ACC112 (cell line): Measurements from ENCODE around the gene BHLHE40.

Experiments
- H2AFZ ChIP-seq: fragments of 200-600 bp; sonication (generic); one replicate; pipeline ENCODE4 v1.6.0; 2017; ENCODE audit warnings: antibody characterized with exemption, low read length; ENCODE audit not compliant: unreplicated experiment
- H3K27ac ChIP-seq: fragments of 200-600 bp; sonication (generic); 2 replicates; pipeline ENCODE4 v1.5.1; 2014; ENCODE audit warnings: low read depth, mild to moderate bottlenecking, antibody characterized with exemption, low read length, moderate library complexity
- H3K27me3 ChIP-seq: fragments of 200-600 bp; sonication (generic); 2 replicates; pipeline ENCODE4 v1.6.1; 2014; ENCODE audit warnings: mild to moderate bottlenecking, antibody characterized with exemption, low read length, moderate library complexity, mixed read lengths; ENCODE audit not compliant: insufficient read depth
- H3K36me3 ChIP-seq: fragments of 200-600 bp; sonication (generic); 2 replicates; pipeline ENCODE4 v1.6.1; 2016; ENCODE audit warnings: mild to moderate bottlenecking, antibody characterized with exemption, low read length, moderate library complexity, mixed read lengths; ENCODE audit not compliant: insufficient read depth
- H3K4me1 ChIP-seq: fragments of 200-600 bp; sonication (generic); one replicate; pipeline ENCODE4 v1.6.1; 2016; ENCODE audit warnings: low read length, mixed read lengths; ENCODE audit not compliant: insufficient read depth, unreplicated experiment, control insufficient read depth
- H3K4me3 ChIP-seq: fragments of 200-600 bp; sonication (generic); 2 replicates; pipeline ENCODE4 v1.5.1; 2014; ENCODE audit warnings: mild to moderate bottlenecking, low read depth, low read length
- H3K79me2 ChIP-seq: fragments of 200-600 bp; sonication (generic); one replicate; pipeline ENCODE4 v1.6.0; 2016; ENCODE audit warnings: low read length; ENCODE audit not compliant: control insufficient read depth, unreplicated experiment, insufficient read depth

The BHLHE40 gene

DNA sequence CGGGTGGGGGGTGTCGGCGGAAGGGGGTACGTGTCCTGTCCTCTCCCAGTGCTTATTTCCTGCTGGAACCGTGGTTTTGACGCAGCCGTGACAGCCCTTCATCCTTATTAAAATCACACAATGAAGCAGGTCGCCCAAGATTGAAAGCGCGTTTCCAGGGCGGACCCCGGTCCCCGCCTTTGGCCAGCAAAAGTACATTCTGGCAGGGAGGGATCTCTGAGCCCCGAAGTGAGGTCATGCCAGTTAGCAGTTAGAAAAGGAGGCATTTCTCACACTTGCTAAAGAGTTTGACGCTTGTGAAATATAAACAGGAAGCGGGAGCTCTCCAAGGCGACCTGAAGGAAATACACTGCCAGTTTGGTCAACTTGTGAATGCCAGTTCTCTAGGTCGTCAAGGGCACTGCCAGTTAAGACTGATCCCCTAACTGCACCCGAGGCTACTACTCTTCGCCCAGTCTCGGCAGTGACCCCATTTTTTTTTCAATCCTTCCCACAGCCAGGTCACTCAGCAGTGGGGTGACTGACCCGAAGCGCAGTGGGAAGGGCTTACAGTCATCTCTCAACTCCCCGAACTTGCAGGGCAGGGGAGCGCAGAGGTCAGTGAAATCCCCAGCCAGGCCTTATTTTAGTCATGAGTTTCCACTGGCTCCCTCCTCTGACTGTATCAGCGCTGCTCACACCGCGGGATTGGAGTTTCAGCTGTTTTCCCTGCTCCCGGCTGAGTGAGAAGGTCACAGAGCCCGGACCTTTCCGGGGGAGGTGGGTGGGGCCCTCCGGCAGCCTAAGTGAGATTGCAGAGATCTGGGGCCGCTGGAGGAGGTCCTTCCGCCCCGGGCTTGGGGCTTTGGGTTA is 2.0 kb upstream of the BHLHE40 start:
- H3K36me3 ChIP-seq, result peaks cover 14% of the 10 kb centered on the region
- no peaks in the 10 kb centered on the region for H3K27me3 ChIP-seq
- H3K27ac ChIP-seq, result peak overlapping the region; percentile 99
- peaks cover 29% of the 10 kb centered on the region for H3K79me2 ChIP-seq
- peak overlapping the region; percentile 77 for H3K4me3 ChIP-seq
- peaks cover 12% of the 10 kb centered on the region for H3K4me1 ChIP-seq
- peak overlapping the region; percentile 35 for H2AFZ ChIP-seq

DNA sequence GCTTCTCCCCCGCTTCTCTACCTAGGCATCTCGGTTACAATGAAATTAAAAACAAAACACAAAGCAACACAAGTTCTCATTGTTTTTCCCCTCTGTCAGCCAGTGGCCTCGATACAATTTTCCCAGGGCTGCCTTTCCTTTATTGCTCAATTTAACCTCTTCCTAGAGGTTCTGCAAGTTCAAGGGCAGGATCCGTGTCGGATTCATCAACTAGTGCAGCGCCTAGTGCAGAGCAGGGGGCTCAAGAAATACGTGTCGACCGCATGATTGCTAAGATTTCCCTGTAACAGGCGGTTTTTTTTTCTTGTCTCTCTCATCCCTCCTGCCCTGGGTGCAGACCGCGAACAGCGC is 1.4 kb upstream of the BHLHE40 start:
- H3K36me3 ChIP-seq, result peaks cover 18% of the 10 kb centered on the region
- H3K4me1 ChIP-seq, result peaks cover 15% of the 10 kb centered on the region
- H3K27ac ChIP-seq, result peak overlapping the region; percentile 99
- no peaks in the 10 kb centered on the region for H3K27me3 ChIP-seq
- H2AFZ ChIP-seq, result peak overlapping the region; percentile 35
- H3K79me2 ChIP-seq, result peaks cover 34% of the 10 kb centered on the region
- peak overlapping the region; percentile 77 for H3K4me3 ChIP-seq

DNA sequence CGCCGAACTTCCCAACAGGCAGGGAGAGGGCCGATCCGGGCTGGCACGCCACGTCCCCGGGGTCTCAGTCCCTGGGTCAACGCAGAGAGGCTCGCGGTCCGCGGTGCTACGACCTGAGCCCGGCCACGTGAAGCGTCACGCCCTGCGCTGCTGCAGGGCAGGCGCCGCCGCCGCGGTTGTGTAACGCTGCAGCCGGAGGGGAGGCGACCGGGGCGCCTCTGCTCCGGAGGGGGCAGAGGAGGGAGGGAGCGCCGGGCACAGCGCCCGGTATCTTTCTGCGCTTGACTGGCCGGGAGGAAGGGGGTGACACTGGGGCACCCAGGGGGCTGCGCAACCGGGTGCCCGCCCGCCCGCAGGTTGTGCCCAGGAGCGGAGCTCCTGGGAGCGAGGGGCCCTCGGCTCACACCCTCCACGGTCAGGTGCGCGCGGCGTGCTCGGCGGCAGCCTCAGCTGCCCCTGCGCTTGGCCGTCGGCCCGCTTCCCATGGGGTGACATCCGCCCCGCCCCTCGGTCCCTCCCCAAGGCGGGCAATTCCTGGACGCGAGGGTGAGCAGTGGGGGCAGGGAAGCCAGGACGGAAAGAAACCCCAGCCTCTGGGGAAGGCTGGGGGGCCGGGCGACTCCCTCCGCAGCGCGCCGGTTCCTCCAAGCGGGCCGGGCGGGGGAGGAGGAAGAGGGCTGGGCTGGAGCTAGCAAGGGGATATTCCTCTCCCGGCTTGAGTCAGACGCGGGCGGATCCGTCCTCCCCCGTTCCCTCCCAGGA is 852 bp upstream of the BHLHE40 start:
- Histone ChIP-seq H3K36me3 (peaks cover 22% of the 10 kb centered on the region), H3K27me3 (no peaks in the 10 kb centered on the region), H3K4me3 (peak overlapping the region; percentile 77), H2AFZ (peak overlapping the region; percentile 35), H3K79me2 (peaks cover 40% of the 10 kb centered on the region), H3K4me1 (peaks cover 20% of the 10 kb centered on the region), H3K27ac (peak overlapping the region; percentile 99)

DNA sequence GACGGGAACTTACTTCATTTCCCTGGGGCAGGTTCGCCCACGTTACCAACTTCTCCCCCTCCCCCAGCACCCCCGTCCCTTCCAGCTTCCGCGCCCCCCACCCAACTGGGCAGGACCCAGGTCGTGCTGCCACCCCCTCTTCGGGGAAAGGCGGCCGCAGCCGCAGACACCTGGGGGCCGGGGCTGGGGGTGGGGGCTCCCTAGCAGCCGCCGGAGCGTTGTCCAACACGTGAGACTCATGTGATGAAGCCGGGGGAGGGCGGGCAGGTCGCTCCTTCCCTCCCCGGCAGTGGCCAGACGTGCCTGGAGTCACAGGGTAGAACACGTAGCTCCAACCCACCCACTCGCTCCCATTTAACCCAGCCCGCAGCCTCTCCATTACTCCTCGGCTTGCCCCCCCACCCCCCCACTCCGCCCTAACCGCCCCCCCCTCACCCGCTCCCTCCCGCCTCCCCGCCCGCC is 240 bp upstream of the BHLHE40 start:
- H2AFZ ChIP-seq, result no peak overlapping the region
- H3K27me3 ChIP-seq, result no peaks in the 10 kb centered on the region
- H3K27ac ChIP-seq, result peak overlapping the region; percentile 99
- peaks cover 46% of the 10 kb centered on the region for H3K79me2 ChIP-seq
- H3K4me1 ChIP-seq, result peaks cover 25% of the 10 kb centered on the region
- H3K4me3 ChIP-seq, result peak overlapping the region; percentile 92
- H3K36me3 ChIP-seq, result peaks cover 25% of the 10 kb centered on the region

DNA sequence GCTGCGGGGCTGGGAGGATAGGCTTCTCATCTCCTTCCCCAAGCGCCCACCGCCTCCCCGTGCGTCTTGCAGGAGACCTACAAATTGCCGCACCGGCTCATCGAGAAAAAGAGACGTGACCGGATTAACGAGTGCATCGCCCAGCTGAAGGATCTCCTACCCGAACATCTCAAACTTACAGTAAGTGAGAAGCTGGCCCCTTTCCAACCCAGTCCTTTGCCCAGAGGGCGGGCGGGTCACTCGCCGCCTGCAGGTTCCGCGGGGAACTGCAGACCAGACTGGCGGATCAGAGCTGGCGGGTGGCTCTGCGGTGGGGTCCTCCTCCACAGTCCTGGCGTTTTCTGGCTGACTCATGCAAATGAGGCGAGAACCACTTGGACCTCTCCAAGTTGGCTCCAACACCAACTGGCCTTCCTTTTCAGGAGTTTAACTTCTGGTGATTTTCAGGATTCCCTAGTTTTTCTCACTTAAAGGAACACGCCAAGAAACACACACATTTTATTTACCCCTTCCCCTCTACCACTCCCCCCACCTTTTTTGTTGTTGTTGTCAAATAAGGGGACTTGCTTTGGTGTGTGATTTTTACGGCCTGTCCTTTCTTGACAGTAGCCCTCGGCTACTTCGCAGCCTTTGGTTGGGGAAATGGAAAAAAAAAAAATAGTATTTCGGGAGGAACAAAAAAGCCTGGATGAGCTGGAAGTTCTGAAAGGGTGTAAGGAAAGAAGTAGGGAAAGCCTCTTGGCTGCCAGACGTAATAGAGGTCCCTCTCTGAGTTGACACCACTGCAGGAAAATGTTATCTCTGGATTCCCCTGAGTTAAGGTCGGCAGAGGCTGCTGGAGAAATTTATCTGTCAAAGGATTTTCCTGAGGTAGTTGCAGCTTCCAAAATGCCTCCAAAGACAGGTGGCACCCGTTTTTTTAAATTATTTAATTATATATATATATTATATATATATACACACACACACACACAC is 1.3 kb downstream of the BHLHE40 start:
- H3K27me3 ChIP-seq, result no peaks in the 10 kb centered on the region
- H3K36me3 ChIP-seq, result peaks cover 25% of the 10 kb centered on the region
- peak overlapping the region; percentile 96 for H3K27ac ChIP-seq
- no peak overlapping the region for H2AFZ ChIP-seq
- H3K4me1 ChIP-seq, result peaks cover 37% of the 10 kb centered on the region
- peak overlapping the region; percentile 92 for H3K4me3 ChIP-seq
- peaks cover 52% of the 10 kb centered on the region for H3K79me2 ChIP-seq

DNA sequence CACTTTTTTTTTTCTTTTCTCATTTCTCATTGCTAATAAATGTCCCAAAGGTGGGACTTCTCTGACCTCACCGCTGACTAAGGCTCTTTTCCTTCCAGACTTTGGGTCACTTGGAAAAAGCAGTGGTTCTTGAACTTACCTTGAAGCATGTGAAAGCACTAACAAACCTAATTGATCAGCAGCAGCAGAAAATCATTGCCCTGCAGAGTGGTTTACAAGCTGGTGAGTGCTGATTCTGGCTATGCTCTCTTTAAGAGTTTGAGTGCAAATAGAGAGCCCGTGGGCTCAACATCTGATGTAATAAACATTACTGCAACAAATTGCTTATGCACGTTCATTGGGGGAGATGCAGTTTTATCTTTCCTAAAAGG is 2.0 kb downstream of the BHLHE40 start:
- peak overlapping the region; percentile 92 for H3K4me3 ChIP-seq
- H3K4me1 ChIP-seq, result peaks cover 44% of the 10 kb centered on the region
- peaks cover 25% of the 10 kb centered on the region for H3K36me3 ChIP-seq
- peak overlapping the region; percentile 96 for H3K27ac ChIP-seq
- H2AFZ ChIP-seq, result no peak overlapping the region
- no peaks in the 10 kb centered on the region for H3K27me3 ChIP-seq
- peaks cover 52% of the 10 kb centered on the region for H3K79me2 ChIP-seq

DNA sequence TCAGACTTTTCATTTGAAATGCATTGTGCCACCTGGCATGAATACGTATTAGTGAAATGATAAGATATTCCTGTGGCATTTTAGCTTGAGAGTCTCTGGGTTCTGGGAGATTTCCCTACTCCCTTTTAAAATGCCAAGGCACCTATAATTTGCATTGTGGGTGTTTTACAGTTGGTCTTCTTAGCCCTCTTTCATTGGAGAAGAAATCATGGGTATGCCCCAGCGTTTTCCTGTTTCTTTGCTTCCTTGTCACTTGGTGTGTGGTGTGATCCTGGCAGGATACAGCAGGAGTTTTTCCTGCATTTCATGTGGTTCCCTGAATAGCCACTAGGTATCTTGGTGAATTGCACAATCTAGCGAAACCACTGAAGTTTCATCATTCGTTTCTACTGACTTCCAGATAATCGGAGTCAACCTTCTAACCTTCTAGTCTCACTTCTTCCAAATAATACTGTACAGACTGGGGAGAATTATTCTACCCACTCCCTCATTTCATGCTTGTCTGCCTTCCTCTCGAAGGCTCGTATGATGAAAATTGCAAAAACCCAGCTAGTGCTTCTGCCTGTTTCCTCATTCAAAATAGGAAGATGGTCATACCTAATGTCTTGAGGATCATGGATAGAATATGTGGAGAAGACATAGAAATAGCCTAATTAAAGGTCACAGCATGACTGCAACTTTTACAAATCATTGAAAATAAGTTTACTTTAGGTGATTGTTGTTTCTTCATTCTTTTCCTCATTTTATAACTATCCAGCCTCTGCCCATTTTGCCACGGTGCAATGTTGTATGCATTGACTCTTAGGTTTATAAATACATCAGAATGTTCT is 2.6 kb downstream of the BHLHE40 start:
- peaks cover 52% of the 10 kb centered on the region for H3K79me2 ChIP-seq
- H3K27me3 ChIP-seq, result no peaks in the 10 kb centered on the region
- H3K36me3 ChIP-seq, result peaks cover 25% of the 10 kb centered on the region
- H2AFZ ChIP-seq, result no peak overlapping the region
- peak overlapping the region; percentile 92 for H3K4me3 ChIP-seq
- peak overlapping the region; percentile 96 for H3K27ac ChIP-seq
- peaks cover 41% of the 10 kb centered on the region for H3K4me1 ChIP-seq

DNA sequence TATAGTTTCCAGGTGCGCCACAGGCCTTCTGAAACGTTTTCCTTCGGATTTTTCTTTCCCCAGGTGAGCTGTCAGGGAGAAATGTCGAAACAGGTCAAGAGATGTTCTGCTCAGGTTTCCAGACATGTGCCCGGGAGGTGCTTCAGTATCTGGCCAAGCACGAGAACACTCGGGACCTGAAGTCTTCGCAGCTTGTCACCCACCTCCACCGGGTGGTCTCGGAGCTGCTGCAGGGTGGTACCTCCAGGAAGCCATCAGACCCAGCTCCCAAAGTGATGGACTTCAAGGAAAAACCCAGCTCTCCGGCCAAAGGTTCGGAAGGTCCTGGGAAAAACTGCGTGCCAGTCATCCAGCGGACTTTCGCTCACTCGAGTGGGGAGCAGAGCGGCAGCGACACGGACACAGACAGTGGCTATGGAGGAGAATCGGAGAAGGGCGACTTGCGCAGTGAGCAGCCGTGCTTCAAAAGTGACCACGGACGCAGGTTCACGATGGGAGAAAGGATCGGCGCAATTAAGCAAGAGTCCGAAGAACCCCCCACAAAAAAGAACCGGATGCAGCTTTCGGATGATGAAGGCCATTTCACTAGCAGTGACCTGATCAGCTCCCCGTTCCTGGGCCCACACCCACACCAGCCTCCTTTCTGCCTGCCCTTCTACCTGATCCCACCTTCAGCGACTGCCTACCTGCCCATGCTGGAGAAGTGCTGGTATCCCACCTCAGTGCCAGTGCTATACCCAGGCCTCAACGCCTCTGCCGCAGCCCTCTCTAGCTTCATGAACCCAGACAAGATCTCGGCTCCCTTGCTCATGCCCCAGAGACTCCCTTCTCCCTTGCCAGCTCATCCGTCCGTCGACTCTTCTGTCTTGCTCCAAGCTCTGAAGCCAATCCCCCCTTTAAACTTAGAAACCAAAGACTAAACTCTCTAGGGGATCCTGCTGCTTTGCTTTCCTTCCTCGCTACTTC is 3.8 kb downstream of the BHLHE40 start:
- Histone ChIP-seq H3K79me2 (peaks cover 52% of the 10 kb centered on the region), H3K4me1 (peaks cover 41% of the 10 kb centered on the region), H3K27ac (peak overlapping the region; percentile 96), H2AFZ (no peak overlapping the region), H3K36me3 (peaks cover 25% of the 10 kb centered on the region), H3K27me3 (no peaks in the 10 kb centered on the region), H3K4me3 (peak overlapping the region; percentile 92)
